Activated CD4-positive, alpha-beta T cell treated with anti-CD3 and anti-CD28 coated beads, Interleukin-2, amount 50 U/mL, for 24 hours (primary cell): Measurements from ENCODE around the gene CNNM4.

ENCODE experiments used
- DNase-seq, 2 donors: peaks; one replicate each; pipeline ENCODE4 v3.0.0-alpha.2; 2020; ENCODE audit warnings: low read depth in 1 of 2, low spot score in 1 of 2

CNNM4 gene

DNA sequence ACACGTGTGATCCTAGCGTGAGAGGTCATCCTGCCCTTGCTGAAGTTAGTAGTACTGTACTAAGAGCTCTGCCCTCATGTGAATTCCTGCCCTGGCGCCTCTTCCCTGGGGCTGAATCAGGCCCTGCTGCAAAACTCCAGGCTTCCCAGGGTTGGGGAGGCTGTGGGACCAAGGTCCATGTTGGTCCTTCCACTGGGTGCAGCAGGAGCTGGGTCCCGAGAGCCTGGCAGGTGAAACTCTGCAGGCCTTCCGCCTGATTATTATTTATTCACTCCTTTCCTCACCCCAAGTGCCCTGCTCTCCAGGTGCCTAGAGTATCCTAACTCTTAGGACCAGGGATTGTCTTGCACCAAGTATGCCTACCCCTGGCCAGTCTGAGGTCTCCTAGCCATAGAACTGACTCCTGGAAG lies 50.1 kb downstream of the CNNM4 start:
- no peak for DNase-seq

DNA sequence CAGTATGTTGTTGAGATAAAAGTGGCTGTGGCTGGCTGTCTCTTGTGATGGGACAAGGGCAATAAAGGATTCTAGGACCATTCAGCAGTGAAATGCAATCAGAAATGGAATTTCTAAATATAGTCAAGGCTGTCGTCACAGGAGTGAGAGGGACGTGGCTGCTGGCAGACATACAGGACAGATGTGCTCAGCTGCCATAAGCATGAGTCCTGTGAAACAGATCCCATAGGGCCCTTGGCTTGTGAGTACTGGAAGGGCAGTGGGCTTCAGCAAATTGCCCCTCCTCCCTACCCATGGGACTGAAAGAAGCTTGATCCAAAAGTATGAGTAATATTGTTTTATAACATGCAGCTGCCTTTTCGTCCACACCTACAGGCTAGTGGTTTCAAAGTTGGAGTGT lies 51.2 kb downstream of the CNNM4 start:
- DNase-seq = no peak

DNA sequence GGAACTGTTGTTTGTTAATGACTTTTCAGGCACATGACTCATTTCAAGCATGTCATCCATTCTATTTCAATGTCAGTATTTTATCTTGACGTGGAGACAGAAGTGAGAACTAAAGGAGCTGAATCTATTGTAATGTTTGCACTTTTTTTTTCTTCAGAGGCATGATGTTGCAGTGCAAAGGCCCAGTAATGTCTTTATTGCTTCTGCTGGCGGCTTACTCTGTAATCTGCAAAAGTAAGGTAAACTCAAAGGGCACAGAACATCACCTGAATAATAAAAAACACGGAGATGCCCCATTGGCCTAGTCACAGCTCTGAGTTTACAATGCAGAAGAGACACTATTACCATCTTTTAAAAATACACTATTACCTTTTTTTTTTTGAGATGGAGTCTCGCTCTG lies 53.0 kb downstream of the CNNM4 start:
- no peak for DNase-seq

GRCh38 chr2:96815326-96816126 lies 54.8 kb downstream of the CNNM4 start:
- DNase-seq = no peak

DNA sequence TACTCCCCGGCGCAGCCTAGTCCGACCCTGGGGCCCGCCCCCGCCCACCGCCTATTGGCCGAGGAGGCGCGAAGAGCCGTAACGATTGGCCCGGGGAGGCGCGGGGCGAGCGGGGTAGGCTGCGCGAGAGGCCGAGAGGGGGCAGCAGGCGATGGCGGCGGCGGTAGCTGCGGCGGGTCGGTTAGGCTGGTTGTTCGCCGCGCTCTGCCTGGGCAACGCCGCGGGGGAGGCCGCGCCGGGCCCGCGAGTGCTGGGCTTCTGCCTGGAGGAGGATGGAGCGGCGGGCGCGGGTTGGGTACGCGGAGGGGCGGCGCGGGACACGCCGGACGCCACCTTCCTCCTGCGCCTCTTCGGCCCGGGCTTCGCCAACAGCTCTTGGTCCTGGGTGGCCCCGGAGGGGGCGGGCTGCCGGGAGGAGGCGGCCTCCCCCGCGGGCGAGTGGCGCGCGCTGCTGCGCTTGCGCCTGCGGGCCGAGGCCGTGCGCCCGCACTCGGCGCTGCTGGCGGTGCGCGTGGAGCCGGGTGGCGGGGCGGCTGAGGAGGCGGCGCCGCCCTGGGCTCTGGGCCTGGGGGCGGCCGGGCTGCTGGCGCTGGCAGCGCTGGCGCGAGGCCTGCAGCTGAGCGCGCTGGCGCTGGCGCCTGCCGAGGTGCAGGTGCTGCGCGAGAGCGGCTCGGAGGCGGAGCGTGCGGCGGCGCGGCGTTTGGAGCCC lies 55.6 kb downstream of the CNNM4 start, which contains the start of gene CNNM3:
CNNM3 (plus strand) TSS at position 142 of the 709 bp plus-strand sequence; CDS start at position 152, 10 bp downstream.
- peak; percentile 89 to 96 for DNase-seq

DNA sequence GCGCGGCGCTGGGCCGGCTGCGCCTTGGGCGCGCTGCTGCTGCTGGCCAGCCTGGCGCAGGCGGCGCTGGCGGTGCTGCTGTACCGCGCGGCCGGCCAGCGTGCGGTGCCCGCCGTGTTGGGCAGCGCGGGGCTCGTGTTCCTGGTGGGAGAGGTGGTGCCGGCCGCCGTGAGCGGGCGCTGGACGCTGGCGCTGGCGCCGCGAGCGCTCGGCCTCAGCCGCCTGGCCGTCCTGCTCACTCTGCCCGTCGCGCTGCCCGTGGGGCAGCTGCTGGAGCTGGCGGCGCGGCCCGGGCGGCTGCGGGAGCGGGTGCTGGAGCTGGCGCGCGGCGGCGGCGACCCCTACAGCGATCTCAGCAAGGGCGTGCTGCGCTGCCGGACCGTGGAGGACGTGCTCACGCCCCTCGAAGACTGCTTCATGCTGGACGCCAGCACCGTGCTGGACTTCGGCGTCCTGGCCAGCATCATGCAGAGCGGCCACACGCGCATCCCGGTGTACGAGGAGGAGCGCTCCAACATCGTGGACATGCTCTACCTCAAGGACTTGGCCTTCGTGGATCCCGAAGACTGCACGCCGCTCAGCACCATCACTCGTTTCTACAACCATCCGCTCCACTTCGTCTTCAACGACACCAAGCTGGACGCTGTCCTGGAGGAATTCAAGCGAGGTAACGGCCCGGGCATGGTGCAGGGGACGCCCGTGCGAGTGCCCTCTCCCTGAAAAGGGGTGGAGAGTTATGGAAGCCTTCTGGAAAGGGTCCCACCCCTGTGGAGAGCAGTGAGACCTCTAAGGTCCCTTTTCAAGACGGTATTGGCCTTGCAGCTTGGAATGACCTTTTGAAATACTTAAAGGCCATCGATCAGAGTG lies 56.4 kb downstream of the CNNM4 start:
- DNase-seq = no peak

DNA sequence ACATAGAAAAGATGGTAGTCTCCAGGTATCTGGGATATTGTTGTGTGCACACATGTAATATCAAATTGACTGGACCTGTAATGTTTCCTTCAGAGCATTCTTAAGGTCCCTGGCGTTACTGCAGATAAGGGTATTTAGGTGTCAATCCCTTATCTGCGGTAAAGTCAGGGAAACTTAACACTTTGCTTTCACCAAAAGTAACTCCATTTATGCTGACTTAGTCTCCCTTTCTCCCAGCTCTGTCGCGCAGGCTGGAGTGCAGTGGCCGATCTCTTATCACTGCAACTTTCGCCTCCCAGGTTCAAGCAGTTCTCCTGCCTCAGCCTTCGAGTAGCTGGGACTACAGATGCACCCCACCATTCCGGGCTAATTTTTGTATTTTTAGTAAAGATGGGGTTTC lies 57.2 kb downstream of the CNNM4 start:
- no peak for DNase-seq

DNA sequence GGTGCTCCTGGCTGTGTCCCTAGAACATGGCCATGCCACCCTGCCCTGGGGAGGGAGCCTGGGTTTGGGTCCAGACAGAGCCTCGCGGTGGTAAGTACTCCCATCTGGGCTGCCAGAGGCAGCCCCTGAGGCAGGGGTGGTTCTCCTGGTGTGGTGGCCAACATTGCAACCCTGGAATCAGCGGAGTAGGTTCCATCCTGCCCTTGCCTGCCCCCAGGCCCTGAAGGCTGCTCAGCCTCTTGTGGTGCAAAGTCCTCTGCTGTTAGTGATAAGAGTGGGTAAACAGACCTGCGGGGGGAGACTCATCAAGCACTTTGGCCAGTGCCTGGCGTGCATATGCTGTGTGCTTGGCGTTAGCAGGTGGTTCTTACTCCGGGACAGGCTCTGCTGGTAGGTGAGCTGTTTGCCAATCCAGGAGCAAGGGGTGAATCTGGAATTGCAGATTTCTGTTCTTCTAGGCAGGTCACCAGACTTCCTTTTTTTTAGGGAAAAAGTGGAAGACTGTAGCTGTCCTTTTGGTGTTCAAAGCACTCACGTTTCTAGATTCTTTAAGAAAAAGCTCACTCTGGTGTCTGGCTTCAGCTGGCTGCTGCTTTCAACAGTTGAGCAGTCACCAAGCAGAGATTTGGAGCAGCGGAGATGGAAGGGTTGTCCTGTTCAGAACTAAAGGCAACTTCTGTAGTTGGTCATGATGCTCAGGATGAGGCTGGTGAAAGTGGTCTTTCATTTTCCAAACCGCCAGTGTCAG lies 58.6 kb downstream of the CNNM4 start:
- no peak for DNase-seq

DNA sequence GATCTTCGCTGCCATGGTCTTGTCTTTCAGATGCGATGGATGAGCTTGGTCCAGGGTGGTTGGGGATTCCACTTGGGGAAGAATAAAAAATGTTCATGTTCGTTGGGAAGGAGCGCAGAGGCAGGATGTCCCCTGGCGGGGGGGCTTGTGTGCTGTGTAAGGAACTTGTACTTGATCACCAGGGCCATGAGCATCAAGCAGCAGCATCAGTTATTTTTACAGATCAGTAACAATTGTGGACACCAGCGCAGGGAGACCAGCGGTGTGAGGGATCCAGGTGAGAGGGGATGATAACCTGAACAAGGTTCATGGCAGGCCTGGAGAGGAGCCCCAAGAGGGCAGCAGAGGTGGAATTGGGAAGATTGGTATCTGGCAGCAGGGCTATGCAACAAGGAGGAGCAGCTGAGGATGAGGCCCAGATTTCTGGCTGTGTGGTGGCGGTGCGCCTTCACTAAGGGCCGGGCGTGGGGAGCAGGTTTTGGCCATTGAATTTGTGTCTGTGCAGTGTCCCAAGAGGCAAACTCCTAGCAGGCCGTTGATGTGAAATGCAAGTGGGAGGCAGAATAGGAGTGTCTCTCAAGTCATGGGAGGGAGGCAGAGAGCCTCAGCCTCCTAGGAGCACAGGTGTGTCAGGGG lies 59.3 kb downstream of the CNNM4 start:
- DNase-seq = no peak

- DNase-seq = no peak
Measured at GRCh38 chr2:96821113-96821675, 60.5 kb downstream of the CNNM4 start.

- no peak for DNase-seq
Measured at GRCh38 chr2:96822786-96823185, 62.1 kb downstream of the CNNM4 start.

DNA sequence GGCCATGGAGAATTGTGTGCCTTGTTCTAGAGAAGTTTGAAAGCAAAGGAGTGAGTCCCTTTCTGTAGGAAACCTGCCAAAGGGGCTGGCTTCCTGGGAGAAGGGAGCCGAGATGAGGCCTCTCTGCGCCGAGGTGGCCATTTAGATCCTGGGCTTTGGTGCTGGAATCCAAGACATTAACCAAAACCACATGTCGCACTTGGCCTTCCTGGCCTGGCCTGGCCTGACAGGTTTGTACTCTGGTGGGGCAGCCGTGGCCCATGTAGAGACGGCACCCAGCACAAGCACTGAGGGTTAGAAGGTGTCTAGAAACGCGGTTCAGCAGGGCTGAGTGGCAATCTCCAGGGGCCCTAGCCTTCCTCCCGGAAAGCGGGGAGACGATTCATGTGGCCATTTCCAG lies 62.5 kb downstream of the CNNM4 start:
- DNase-seq = no peak

DNA sequence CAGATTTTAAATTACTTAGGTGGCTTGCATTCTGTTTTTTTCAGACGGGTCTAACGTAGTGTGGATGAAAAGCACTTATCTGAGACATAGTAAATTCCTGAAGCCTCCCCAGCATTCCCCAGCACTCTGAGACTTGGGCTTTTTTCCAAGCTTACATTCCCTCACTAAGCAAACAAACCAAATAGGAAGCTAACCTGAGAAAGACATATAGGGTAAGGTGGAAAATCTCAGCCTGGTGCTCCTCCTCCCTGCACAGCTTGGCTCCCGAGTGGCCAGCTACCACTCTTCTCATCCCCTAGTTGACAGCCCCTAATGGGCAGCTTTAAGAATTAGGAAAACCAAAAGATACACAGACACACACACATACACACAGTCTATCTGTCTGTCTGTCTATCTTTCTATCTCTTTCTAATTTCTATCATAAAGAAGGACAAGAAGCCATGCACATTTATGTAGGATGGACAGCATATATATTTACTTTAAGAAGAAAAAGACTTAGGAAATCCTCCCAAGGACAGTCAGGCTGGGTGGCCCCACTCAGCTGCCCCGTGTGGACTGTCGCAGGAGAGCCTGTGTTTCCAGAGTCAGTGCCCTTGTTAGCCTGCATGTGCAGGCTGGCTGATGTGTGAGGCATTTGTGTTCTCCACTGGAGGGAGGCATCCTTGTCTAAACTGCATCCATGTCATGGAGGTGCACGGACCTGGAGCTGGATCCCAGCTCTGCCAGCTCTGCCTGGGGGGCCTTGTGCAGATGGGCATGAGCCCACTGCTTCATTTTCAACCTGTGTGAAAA lies 63.6 kb downstream of the CNNM4 start:
- DNase-seq = no peak

GRCh38 chr2:96825057-96825456 lies 64.4 kb downstream of the CNNM4 start:
- DNase-seq = no peak

DNA sequence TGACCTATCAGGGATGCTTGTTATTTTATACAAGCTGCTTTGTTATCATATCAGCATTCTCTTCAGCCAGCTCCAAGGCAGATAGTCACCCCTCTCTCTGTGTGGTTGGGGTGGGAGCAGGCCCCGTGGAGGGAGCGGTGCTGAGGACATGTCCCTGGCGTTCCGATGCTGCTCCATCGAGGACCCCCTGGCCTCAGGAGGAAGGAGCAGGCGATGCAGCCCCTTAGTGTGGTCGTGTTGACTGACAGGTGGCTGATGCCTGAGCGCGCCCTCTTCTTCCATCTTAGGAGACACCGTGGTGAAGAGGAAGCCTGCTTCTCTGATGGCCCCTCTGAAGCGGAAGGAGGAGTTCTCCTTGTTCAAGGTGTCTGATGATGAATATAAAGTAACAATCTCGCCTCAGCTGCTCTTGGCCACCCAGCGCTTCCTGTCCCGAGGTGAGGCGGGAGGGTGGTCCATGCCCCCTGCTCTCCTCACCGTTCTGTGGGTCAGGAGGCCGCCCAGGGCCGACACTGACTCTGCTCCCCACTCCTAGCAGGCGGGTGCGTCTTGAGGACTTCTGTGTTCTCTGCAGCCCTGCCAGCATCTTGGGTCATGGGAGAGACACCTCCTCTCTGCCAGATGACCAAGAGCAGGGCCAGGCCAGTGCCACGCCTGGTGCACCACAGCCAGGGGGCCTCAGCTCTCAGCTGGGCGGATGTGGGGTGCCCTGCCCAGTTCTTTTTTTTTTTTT lies 66.0 kb downstream of the CNNM4 start:
- DNase-seq = no peak

DNA sequence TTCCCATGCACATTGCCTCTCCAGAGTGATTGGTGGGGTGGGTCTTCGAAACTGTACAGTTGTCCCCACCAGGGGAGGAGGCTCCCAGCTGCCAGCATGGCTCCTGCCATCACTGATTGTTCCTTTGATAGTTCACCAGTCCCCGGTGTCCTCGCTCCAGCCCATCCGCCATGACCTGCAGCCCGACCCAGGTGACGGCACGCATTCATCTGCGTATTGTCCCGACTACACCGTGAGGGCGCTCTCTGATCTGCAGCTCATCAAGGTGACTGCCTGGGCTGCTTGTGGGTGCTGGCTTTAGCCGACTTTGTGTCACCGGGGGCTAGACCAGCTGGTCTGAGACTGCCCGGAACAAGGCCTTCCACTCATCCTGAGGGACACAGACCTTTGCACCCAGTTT lies 67.7 kb downstream of the CNNM4 start:
- DNase-seq = no peak

GRCh38 chr2:96828874-96829273 lies 68.2 kb downstream of the CNNM4 start:
- no peak for DNase-seq

- no peak for DNase-seq
Measured at GRCh38 chr2:96830044-96830562, 69.4 kb downstream of the CNNM4 start.
